Gastrocnemius medialis (tissue), 4 donors: ENCODE results near the gene ZNF576.

Experiments used
- POLR2A ChIP-seq, 2 donors: fragments of 450-650 bp; IDR thresholded peaks; one replicate each; pipeline ENCODE4 v1.6.1; 2017; ENCODE audit warnings: antibody characterized with exemption in 2 of 2, mild to moderate bottlenecking in 2 of 2, moderate library complexity in 2 of 2
- TF ChIP-seq, protein P1 (sequence below), 5 experiments: fragments of 450-650 bp in 3 of 5; fragments of 200-600 bp in 2 of 5; sonication (generic) in 2 of 5; IDR thresholded peaks in 4 of 5; conservative IDR thresholded peaks in 1 of 5; 1 replicate in 4 of 5; 2 replicates in 1 of 5; pipeline ENCODE4 v1.5.1; 2016 to 2019; ENCODE audit warnings: antibody characterized with exemption in 5 of 5, mild to moderate bottlenecking in 3 of 5, moderate library complexity in 3 of 5

DNA sequence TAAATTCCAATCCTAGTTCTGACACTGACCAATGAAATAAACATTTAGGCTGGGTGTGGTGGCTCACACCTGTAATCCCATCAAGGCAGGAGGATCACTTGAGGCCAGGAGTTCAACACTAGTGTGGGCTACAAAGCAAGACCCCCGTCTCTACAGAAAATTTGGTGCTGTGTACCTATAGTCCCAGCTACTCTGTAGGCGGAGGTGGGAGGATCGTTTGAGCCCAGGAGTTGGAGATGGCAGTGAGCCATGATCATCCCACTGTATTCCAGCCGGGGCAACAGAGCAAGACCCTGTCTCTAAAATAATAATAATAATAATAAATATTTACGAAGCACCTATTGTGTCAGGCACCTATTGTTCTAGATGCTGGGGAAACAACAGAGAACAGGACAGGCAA, 7.1 kb upstream of the ZNF576 start:
- TF ChIP-seq POLR2A (IDR thresholded peaks at IDR 0.05), result no peak
- TF ChIP-seq, protein P1, sequence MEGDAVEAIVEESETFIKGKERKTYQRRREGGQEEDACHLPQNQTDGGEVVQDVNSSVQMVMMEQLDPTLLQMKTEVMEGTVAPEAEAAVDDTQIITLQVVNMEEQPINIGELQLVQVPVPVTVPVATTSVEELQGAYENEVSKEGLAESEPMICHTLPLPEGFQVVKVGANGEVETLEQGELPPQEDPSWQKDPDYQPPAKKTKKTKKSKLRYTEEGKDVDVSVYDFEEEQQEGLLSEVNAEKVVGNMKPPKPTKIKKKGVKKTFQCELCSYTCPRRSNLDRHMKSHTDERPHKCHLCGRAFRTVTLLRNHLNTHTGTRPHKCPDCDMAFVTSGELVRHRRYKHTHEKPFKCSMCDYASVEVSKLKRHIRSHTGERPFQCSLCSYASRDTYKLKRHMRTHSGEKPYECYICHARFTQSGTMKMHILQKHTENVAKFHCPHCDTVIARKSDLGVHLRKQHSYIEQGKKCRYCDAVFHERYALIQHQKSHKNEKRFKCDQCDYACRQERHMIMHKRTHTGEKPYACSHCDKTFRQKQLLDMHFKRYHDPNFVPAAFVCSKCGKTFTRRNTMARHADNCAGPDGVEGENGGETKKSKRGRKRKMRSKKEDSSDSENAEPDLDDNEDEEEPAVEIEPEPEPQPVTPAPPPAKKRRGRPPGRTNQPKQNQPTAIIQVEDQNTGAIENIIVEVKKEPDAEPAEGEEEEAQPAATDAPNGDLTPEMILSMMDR (IDR thresholded peaks at IDR 0.05 in 4 of 5, conservative IDR thresholded peaks at IDR 0.05 in 1 of 5), result no peak
